HG03064 (cell line): Measurements from ENCODE around the gene NUTM2G.
"Not testable (repeated sequence)": the region's sequence is repeated elsewhere in the genome, so short reads cannot be mapped to it uniquely, and the experiment has no call there.

ENCODE experiments used
- ATAC-seq: cut with Tn5 transposase; IDR thresholded peaks from one replicate; pipeline ENCODE4 v1.9.1; 2021; ENCODE audit warnings: low read depth; ENCODE audit not compliant: unreplicated experiment

Gene NUTM2G

DNA sequence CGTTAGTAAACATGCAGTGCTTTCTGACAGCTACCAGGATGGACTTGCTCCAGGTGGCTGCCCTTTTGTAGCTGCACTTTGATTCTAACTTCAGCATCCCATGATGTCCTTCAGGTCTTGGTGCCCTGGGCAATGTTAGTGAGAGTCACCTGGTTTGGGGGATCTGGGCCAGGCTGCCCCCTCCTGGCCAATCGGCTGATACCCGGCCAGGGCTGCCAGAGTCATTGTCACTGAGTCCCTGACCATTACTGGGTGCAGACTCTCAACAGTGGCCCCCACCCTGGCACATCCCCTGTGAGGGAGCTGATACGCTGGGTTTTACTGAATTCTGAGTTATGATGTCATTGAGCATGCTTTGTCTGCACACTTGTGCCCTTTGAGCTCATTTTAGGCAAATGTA is 13.5 kb downstream of the NUTM2G start:
- not testable (repeated sequence) for ATAC-seq

DNA sequence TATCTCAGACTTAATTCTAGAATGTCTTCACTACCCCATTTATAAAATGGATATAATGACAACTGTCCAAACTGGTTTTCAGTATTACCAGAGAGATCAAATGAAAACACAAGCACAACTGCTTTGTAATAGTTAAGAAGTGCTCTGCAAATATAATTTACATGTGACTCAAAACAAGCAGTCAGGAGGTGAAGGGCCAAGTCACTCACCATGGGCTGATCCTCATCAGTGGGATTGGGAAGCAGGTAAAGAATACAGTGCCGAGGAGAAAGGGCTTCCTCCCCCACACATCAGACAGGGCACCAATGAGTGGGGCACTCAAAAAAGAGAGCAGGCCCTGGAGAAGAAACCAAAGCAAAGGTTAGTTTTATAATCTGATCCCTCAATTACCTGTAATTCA is 20.7 kb downstream of the NUTM2G start:
- not testable (repeated sequence) for ATAC-seq

DNA sequence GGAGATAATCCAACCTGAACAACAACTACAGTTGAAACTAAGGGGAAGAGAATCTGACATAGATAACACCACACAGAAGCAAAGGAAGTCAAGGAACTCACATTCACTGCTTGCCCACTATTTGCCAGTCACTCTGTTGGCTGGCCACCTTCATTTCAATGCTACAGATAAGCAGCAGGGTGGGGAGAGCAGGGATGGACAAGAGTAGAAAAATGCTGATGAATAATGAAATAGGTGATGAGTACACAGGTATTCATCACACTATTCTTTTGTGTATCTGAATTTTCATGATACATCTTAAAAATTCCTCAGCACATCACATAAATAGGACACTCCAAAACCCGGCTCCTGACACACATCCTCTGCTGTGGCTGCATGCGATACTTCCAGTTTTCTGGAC is 21.9 kb downstream of the NUTM2G start:
- not testable (repeated sequence) for ATAC-seq

DNA sequence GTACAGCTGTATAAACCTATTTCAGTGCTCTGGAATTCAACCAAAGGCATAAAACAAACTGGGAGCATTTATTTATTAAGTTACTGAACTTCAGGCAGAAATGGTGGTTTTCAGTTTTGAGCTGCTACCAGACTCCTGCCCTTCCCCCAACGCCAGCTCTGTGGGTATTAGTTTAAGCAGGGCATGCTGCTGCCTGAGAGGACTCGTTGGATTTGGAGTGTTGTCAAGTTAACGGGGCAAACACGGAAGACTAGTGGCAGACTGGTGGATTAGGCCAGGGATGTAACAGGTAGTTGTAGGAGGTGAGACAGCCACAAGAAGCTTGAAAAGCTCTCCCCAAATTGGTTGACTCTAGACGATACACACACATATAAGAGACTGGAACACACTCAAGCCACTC is 38.9 kb downstream of the NUTM2G start:
- not testable (repeated sequence) for ATAC-seq

DNA sequence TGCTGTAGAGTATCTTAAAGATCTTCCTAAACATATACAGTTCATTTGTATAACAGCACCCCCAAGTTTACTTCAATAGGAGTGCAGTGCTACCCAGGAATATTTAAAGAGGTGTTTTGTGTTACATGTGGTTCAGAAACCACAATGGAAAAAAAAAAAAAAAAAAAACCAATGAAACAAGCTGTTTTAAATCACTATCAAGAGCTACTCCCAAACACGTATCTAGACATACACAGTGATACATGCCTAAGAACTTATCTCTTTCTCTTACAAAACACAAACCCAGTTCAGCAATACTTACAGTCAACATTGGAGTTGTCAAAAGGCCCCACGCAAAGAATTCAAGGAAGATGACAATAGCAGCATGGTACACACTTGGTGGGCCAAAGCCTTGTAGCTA is 43.9 kb downstream of the NUTM2G start:
- ATAC-seq: not testable (repeated sequence)

DNA sequence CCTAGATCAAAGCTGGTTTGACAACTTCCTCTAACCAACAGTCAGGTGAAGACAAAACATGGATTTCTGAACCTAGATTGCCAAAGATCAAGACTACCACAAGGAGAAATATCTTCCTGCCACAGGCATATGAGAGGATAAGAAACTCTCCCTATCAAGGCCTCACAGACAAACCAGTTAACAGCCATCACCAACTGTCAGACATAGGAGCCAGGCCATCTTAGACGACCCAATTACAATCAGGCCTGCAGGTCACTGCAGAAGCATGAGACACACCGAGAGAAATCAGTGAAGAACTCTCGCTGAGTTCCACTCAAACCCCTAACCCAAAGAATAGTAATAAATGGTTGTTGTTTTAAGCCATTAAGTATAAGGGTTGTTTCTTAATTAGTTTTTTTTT is 45.4 kb downstream of the NUTM2G start:
- ATAC-seq: not testable (repeated sequence)

DNA sequence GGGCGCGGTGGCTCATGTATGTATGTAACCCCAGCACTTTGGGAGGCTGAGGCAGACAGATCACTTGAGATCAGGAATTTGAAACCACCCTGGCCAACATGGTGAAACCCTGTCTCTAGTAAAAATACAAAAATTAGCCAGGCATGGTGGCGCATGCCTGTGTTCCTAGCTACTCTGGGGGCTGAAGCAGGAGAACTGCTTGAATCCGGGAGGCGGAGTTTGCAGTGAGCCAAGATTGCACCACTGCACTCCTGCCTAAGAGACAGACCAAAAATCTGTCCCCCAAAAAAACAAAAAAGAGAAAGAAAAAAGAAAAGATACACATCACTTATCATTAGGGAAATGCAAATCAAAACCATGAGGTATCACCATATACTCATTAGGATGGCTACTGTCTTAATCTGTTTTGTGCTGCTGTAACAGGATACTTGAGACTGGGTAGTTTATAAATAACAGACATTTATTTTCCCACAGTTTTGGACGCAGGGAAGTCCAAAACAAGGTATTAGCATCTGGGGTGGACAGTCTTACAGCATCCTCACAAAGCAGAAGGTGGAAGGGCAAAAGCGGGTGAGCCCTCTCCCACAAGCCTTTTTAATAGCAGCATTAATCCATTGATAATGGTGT is 55.0 kb downstream of the NUTM2G start:
- ATAC-seq: not testable (repeated sequence)

DNA sequence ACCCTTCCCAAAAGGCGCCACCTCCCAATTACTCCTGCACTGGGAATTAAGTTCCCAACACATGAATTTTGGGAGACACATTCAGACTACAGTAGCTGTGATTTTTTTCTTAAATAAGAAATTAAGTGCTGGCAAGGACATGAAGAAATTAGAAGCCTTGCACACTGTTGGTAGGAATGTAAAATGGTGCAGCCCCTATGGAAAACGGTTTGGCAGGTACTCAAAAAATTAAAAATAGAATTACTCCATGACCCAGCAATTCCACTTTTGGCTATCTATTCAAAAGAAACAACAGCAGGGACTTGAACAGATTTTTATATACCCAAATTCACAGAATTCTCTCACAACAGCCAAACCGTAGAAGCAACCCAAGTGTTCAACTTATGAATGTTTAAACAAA is 55.5 kb downstream of the NUTM2G start:
- ATAC-seq: not testable (repeated sequence)

DNA sequence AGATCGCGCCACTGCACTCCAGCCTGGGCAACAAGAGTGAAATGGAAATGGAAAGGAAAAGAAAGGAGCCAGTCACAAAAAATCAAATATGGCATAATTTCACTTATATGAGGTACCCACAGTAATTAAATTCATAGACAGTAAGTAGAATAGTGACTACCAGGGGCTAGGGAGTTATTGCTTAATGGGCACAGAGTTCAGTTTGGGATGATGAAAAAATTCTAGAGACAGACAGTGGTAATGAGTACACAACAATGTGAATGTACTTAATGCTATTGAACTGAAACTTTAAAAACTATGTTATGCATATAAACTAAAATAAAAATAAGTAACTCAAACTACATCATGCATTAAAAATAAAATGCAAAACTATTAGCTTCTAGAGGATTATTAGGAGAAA is 56.2 kb downstream of the NUTM2G start:
- not testable (repeated sequence) for ATAC-seq
